Panc1 (cell line): Measurements from ENCODE around the gene PCDHA10.
"Not testable (repeated sequence)": the region's sequence is repeated elsewhere in the genome, so short reads cannot be mapped to it uniquely, and the experiment has no call there.

Experiments used
- SIN3A ChIP-seq: IDR thresholded peaks from 2 replicates; pipeline ENCODE4 v1.6.1; 2012; ENCODE audit warnings: low read depth, mild to moderate bottlenecking, low read length, moderate library complexity, borderline replicate concordance; ENCODE audit not compliant: insufficient read depth
- TF ChIP-seq, protein P1 (sequence below): fragments of 450-650 bp; IDR thresholded peaks from 2 replicates; pipeline ENCODE4 v1.5.1; 2017; ENCODE audit warnings: mild to moderate bottlenecking

DNA sequence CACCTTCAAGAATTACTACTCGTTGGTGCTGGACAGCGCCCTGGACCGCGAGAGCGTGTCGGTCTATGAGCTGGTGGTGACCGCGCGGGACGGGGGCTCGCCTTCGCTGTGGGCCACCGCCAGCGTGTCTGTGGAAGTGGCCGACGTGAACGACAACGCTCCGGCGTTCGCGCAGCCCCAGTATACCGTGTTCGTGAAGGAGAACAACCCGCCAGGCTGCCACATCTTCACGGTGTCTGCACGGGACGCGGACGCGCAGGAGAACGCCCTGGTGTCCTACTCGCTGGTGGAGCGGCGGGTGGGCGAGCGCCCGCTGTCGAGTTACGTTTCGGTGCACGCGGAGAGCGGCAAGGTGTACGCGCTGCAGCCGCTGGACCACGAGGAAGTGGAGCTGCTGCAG, 32.7 kb upstream of the PCDHA10 start:
- TF ChIP-seq, protein P1, sequence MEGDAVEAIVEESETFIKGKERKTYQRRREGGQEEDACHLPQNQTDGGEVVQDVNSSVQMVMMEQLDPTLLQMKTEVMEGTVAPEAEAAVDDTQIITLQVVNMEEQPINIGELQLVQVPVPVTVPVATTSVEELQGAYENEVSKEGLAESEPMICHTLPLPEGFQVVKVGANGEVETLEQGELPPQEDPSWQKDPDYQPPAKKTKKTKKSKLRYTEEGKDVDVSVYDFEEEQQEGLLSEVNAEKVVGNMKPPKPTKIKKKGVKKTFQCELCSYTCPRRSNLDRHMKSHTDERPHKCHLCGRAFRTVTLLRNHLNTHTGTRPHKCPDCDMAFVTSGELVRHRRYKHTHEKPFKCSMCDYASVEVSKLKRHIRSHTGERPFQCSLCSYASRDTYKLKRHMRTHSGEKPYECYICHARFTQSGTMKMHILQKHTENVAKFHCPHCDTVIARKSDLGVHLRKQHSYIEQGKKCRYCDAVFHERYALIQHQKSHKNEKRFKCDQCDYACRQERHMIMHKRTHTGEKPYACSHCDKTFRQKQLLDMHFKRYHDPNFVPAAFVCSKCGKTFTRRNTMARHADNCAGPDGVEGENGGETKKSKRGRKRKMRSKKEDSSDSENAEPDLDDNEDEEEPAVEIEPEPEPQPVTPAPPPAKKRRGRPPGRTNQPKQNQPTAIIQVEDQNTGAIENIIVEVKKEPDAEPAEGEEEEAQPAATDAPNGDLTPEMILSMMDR: not testable (repeated sequence)
- TF ChIP-seq SIN3A: not testable (repeated sequence)
